ENCODE results near the gene FDXACB1.
"Not testable (repeated sequence)": the region's sequence is repeated elsewhere in the genome, so short reads cannot be mapped to it uniquely, and the experiment has no call there.

The FDXACB1 gene

GRCh38 chr11:111908639-111909305, 29.8 kb upstream of the FDXACB1 start:
- DNase-seq = no peak

DNA sequence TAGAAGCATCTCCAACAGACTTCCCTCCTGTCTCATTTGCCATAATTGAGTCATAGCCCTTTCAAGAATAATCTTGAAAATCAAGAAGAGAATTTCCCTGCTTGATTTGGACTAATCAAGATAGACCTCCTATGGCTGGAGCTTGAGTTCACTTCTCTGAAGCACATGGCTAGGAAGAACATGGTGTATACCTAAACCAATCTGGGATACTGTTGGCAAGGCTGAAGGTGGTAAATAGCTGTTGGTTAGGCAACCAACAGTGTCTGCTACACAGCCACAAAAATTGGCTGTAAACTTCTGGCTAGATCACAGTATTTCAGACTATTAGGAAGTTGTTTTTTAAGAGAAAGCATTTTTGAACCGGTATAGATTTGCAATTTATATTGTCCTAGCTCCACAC, 27.7 kb upstream of the FDXACB1 start:
- no peak for DNase-seq

- DNase-seq = peak; percentile 50
These were observed 26.4 kb upstream of the FDXACB1 start for GRCh38 chr11:111905411-111905810.

- no peak for DNase-seq
These were observed 7.9 kb upstream of the FDXACB1 start for GRCh38 chr11:111886844-111887243.

DNA sequence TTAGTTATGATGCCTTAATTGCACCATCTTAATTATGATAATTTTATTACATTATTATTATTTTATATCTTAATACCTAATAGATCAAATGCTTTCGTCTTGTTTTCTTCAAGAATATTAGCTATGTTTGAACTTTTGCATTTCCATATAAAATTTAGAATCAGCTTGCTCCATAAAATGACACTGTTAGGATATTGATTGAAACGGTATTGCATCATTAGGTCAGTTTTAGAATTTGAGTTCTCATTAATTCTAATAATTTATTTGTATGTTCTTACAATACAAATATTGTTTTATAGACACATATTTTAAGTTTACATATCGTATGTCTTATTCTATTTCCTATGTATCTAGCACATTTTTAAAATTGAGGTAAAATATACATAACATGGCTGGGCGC, 7.1 kb upstream of the FDXACB1 start:
- no peak for DNase-seq

- DNase-seq = not testable (repeated sequence)
These were observed 6.1 kb upstream of the FDXACB1 start for GRCh38 chr11:111885053-111885452.

DNA sequence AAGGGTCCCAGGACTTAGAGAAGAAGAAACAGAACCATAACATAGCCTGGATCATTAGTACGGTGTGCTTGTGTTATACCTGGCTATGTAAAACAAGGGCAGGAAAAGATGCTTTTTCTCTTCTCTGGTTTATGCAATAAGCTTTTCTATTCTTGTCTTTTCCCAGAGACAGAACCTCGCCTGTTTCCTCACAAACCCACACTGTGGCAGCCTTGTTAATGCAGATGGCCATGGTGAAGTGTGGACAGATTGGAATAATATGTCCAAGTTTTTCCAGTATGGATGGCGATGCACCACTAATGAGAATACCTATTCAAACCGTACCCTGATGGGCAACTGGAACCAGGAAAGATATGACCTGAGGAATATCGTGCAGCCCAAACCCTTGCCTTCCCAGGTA, 3.2 kb upstream of the FDXACB1 start:
- DNase-seq = no peak

GRCh38 chr11:111879637-111879960, 634 bp upstream of the FDXACB1 start:
- DNase-seq = no peak

DNA sequence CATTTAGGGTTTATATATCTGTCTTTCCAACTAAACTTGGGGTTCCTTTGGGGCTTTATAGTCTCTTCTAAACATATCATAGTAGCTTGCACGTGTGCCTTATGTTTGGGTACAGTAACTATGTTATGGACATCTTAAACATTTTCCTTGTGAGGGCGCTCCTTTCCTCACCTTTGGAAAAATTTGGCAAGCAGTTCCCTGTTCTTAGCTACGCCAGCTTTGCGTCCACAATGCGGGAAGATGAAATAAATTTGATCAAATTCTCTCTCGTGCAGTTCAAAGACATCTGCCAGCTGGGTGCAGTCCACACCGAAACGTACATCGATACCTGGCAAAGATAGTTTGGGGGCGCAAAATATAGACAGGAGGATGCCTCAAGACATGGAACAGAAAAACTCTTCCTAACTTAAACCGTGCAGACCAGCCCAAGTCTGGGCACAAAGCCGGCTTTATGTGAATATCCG, 548 bp downstream of the FDXACB1 start:
- DNase-seq = no peak

GRCh38 chr11:111871693-111872161, 7.2 kb downstream of the FDXACB1 start:
- no peak for DNase-seq

GRCh38 chr11:111870886-111871692, 7.9 kb downstream of the FDXACB1 start, which contains the start of gene ALG9:
TSS of gene ALG9 (minus strand) at chr11:111871581. CDS start at chr11:111871482, 99 bp downstream.
- DNase-seq = peak; percentile 87

DNA sequence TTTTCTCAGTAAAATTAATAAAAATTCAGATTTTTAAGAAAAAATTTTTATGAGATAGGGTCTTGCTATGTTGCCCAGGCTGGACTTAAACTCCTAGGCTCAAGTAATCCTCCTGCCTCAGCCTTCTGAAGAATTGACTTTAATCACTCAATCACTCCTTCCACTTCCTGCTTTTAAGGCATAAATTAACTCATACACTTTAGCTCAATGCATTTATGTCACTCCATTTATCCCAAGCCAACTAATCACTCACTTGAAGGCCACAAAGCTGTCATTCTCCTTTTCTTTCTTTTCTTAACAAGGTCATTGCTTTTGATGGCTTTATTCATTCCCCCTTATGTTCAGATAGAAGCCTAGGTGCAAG, 8.5 kb downstream of the FDXACB1 start:
- DNase-seq = peak; percentile 73

GRCh38 chr11:111870113-111870512, 8.9 kb downstream of the FDXACB1 start:
- no peak for DNase-seq

DNA sequence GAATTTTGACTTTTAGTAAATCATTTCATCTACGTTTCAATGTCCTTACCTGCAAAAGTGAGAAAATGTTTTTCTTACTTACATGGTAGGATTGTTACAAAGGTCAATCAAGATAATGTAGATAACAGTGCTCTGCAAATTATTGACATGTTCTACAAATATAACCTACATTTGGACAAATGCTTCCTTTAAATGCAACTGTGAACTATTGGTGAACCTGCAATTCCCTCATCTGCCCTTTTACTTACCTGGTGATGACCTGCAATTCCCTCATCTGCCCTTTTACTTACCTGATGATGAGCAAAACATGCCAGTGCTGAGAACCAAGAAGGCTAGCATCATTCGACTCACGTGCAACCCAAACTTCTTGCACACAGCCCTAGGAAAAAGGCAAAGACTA, 18.7 kb downstream of the FDXACB1 start:
- DNase-seq = no peak

GRCh38 chr11:111855506-111855905, 23.5 kb downstream of the FDXACB1 start:
- DNase-seq = no peak

GRCh38 chr11:111852103-111852502, 26.9 kb downstream of the FDXACB1 start:
- DNase-seq = no peak

DNA sequence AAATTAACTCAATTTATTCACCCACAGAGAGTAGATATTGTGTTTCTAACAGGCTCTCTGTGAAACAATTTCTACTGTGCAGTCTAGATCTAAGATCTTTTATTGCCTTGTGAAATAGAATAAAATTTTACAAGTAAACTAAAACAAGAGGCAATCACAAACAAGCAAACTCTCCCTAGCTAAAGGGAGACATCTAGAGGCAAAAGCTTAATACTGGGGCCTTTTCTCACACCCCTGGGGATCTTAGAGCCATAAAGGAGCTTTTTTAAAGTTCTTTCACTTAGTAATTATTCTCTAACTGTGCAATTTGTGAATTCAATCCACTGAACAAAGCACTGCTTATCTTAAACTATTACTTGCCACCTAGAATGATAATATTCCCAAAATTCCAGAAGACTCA, 27.3 kb downstream of the FDXACB1 start:
- DNase-seq = no peak

- DNase-seq = no peak
These were observed 27.9 kb downstream of the FDXACB1 start for GRCh38 chr11:111851067-111851466.

DNA sequence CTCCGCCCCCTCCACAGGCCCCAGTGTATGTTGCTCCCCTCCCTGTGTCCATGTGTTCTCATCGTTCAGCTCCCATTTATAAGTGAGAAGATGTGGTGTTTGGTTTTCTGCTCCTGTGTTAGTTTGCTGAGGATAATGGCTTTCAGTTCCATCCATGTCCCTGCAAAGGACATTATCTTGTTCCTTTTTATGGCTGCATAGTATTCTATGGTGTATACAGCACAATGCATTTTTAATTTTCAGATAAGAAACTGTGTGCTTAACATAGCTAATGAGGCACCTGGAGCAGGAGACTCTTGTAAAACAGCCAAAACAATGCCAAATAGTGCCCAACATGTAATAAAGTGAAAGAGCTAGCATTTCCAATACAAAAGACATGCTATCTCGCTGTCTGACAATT, 29.3 kb downstream of the FDXACB1 start:
- DNase-seq = no peak

DNA sequence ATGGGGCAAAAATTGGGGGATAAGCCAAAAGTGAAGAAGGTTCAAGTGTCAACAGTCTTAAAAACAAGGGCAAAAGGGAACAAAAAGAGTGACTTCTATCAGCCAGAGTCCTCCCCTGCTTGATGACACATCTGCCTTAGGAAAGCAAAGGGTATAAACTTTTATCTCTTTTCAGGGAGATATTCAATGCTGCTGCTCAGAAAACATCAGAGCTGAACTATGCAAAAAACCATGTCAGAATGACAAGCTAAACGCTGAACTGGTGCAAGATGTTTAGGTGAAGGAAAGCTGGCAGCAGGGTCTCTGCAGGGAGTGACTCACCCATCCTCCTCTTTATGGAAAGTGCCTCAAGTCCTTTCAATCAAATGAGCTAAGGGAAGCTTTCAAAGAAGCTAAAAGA, 32.3 kb downstream of the FDXACB1 start:
- DNase-seq = no peak

- DNase-seq = no peak
These were observed 32.9 kb downstream of the FDXACB1 start for GRCh38 chr11:111846063-111846462.

- peak; percentile 94 for DNase-seq
These were observed 33.5 kb downstream of the FDXACB1 start for GRCh38 chr11:111845276-111846028.

GRCh38 chr11:111843661-111844060, 35.3 kb downstream of the FDXACB1 start:
- DNase-seq = no peak

Data from GF-D8 (cell line).